ENCODE measurements around the gene DNAH3. TPM values are rescaled to one million over a fixed set of nuclear protein-coding genes. Genes with fewer than 3 reads are reported as not detected.

DNAH3 gene
- total RNA-seq, 2 donors from 2014 or later: 0.40 to 0.82 TPM

DNA sequence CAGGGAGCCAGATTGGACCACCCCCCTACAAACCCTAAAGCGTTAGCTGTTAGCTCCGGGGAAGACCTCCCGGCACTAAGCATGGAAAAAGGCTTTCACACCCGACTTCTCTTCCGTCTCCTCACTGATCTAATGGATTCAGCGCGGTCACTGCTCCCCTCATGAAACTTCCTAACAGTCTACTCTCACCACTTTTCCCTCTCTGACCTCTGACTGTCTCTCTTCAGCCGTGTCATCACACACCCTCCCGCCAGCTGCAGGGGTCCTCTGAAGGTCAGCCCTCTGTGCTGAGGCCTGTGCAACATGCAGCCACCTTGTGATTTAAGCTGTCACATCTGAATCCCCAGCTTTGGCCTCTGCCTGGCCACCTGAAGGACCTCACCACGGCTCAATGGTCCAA lies 234.4 kb downstream of the DNAH3 start:
- Mint-ChIP-seq H3K27ac (no peak overlapping the region), H3K36me3 (ENCODE audit: low read depth) (peaks cover 11% of the 10 kb centered on the region), H3K27me3 (ENCODE audit: insufficient read depth) (no peaks in the 10 kb centered on the region), H3K4me1 (peaks cover 4% of the 10 kb centered on the region), H3K4me3 (no peak overlapping the region), H3K9me3 (no peaks in the 10 kb centered on the region)
- Histone ChIP-seq H3K9me3 (ENCODE audit: control insufficient read depth, low read length) (no peaks in the 10 kb centered on the region), H3K27ac (ENCODE audit: low read depth, low read length) (no peak overlapping the region), H3K9ac (ENCODE audit: extremely low read depth, low read length, poor library complexity, severe bottlenecking) (no peak overlapping the region), H3K4me3 (ENCODE audit: low read length) (no peak overlapping the region), H3K27me3 (ENCODE audit: control insufficient read depth, insufficient read depth, low read length, poor library complexity, severe bottlenecking) (no peaks in the 10 kb centered on the region), H3K36me3 (ENCODE audit: control insufficient read depth, insufficient read depth, low read length) (peaks cover 10% of the 10 kb centered on the region), H3K4me1 (ENCODE audit: control insufficient read depth, insufficient read depth, low read length) (no peaks in the 10 kb centered on the region)
- TF ChIP-seq, protein P1, sequence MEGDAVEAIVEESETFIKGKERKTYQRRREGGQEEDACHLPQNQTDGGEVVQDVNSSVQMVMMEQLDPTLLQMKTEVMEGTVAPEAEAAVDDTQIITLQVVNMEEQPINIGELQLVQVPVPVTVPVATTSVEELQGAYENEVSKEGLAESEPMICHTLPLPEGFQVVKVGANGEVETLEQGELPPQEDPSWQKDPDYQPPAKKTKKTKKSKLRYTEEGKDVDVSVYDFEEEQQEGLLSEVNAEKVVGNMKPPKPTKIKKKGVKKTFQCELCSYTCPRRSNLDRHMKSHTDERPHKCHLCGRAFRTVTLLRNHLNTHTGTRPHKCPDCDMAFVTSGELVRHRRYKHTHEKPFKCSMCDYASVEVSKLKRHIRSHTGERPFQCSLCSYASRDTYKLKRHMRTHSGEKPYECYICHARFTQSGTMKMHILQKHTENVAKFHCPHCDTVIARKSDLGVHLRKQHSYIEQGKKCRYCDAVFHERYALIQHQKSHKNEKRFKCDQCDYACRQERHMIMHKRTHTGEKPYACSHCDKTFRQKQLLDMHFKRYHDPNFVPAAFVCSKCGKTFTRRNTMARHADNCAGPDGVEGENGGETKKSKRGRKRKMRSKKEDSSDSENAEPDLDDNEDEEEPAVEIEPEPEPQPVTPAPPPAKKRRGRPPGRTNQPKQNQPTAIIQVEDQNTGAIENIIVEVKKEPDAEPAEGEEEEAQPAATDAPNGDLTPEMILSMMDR (conservative IDR thresholded peaks at IDR 0.05): no peak
- no peak for DNase-seq
- 89 to 94% methylated on average over 10 of the region's 10 CpGs for WGBS, 2 experiments (ENCODE audit: insufficient coverage in 1 of 2, insufficient read length in 1 of 2)

GRCh38 chr16:20911361-20911760 lies 239.3 kb downstream of the DNAH3 start:
- no peaks in the 10 kb centered on the region for H3K27me3 ChIP-seq (ENCODE audit: control insufficient read depth, insufficient read depth, low read length, poor library complexity, severe bottlenecking)
- no peak overlapping the region for H3K27ac ChIP-seq (ENCODE audit: low read depth, low read length)
- TF ChIP-seq, protein P1 (conservative IDR thresholded peaks at IDR 0.05): no peak
- Mint-ChIP-seq H3K4me3 (no peak overlapping the region), H3K4me1 (peaks cover 3% of the 10 kb centered on the region), H3K27me3 (ENCODE audit: insufficient read depth) (no peaks in the 10 kb centered on the region), H3K9me3 (no peaks in the 10 kb centered on the region), H3K27ac (no peak overlapping the region), H3K36me3 (ENCODE audit: low read depth) (peaks cover 7% of the 10 kb centered on the region)
- DNase-seq: no peak
- H3K4me3 ChIP-seq (ENCODE audit: low read length): no peak overlapping the region
- no peaks in the 10 kb centered on the region for H3K4me1 ChIP-seq (ENCODE audit: control insufficient read depth, insufficient read depth, low read length)
- 91 to 100% methylated on average over 1 of the region's 1 CpG for WGBS, 2 experiments (ENCODE audit: insufficient coverage in 1 of 2, insufficient read length in 1 of 2)
- no peaks in the 10 kb centered on the region for H3K9me3 ChIP-seq (ENCODE audit: control insufficient read depth, low read length)
- H3K9ac ChIP-seq (ENCODE audit: extremely low read depth, low read length, poor library complexity, severe bottlenecking): no peak overlapping the region
- peaks cover under 1% of the 10 kb centered on the region for H3K36me3 ChIP-seq (ENCODE audit: control insufficient read depth, insufficient read depth, low read length)

DNA sequence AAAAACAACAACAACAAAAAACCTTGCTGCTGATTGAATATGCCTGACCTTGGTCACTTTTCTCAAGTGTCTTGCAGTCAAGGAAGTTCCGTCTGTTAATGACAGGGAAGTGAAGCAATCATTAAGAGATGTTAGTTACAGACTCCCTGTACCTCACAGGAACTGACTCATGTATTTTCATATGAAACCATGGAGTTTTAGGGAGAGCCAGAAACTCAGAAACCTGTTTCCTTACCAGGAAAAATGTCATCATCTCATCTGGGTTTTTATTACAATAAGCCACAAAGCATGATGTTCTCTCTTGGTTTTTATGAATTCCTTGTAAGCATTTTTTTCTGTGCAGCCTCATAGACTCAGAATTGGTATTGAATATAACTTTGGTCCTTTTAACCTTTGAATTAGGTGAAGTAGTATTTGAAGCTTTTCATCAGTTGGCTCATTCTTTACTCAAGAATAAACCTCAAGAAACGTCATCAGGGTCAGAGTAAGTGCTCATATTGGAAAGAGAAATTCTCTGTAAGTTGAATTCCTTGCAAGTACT lies 239.8 kb downstream of the DNAH3 start:
- Histone ChIP-seq H3K36me3 (ENCODE audit: control insufficient read depth, insufficient read depth, low read length) (no peaks in the 10 kb centered on the region), H3K4me3 (ENCODE audit: low read length) (no peak overlapping the region), H3K9me3 (ENCODE audit: control insufficient read depth, low read length) (no peaks in the 10 kb centered on the region), H3K4me1 (ENCODE audit: control insufficient read depth, insufficient read depth, low read length) (no peaks in the 10 kb centered on the region), H3K27ac (ENCODE audit: low read depth, low read length) (no peak overlapping the region), H3K27me3 (ENCODE audit: control insufficient read depth, insufficient read depth, low read length, poor library complexity, severe bottlenecking) (no peaks in the 10 kb centered on the region), H3K9ac (ENCODE audit: extremely low read depth, low read length, poor library complexity, severe bottlenecking) (no peak overlapping the region)
- WGBS, 2 experiments (ENCODE audit: insufficient coverage in 1 of 2, insufficient read length in 1 of 2): 88 to 100% methylated on average over 2 of the region's 2 CpGs
- no peaks in the 10 kb centered on the region for H3K9me3 Mint-ChIP-seq
- no peak for DNase-seq
- no peaks in the 10 kb centered on the region for H3K27me3 Mint-ChIP-seq (ENCODE audit: insufficient read depth)
- peaks cover 5% of the 10 kb centered on the region for H3K36me3 Mint-ChIP-seq (ENCODE audit: low read depth)
- no peak overlapping the region for H3K27ac Mint-ChIP-seq
- no peak overlapping the region for H3K4me3 Mint-ChIP-seq
- TF ChIP-seq, protein P1 (conservative IDR thresholded peaks at IDR 0.05): no peak
- peaks cover 2% of the 10 kb centered on the region for H3K4me1 Mint-ChIP-seq

Data from endodermal cell (in vitro differentiated cells).